Hepatocyte (in vitro differentiated cells): ENCODE results near the gene BCAS3.

Experiments
- CTCF ChIP-seq: fragments of 200-600 bp; sonication (generic); IDR thresholded peaks from 2 replicates; pipeline ENCODE4 v1.5.1; 2016; ENCODE audit warnings: antibody characterized with exemption, mild to moderate bottlenecking; ENCODE audit not compliant: poor library complexity
- EZH2 ChIP-seq: fragments of 200-600 bp; sonication (generic); IDR thresholded peaks from 2 replicates; pipeline ENCODE4 v1.6.1; 2016; ENCODE audit warnings: antibody characterized with exemption, mild to moderate bottlenecking, borderline replicate concordance
- EZH2phosphoT487 ChIP-seq: fragments of 200-600 bp; sonication (generic); IDR thresholded peaks from one replicate; pipeline ENCODE4 v1.6.1; 2018; ENCODE audit warnings: antibody characterized with exemption, mild to moderate bottlenecking, low read depth, moderate library complexity; ENCODE audit not compliant: unreplicated experiment, severe bottlenecking

- TF ChIP-seq CTCF: no peak
- TF ChIP-seq EZH2: no peak
- TF ChIP-seq EZH2phosphoT487: no peak
These were observed 213.5 kb downstream of the BCAS3 start for GRCh38 chr17:60891149-60891548.
